DMS114 treated with DMSO at 0.1 percent for 48 hours (cell line): ENCODE measurements around the gene PRCD.
"Not testable (repeated sequence)": the region's sequence is repeated elsewhere in the genome, so short reads cannot be mapped to it uniquely, and the experiment has no call there.

Experiments used
- DNase-seq: peaks from one replicate; lab custom pipeline; 2025; ENCODE audit not compliant: unreplicated experiment; lab: John Stamatoyannopoulos, UW

Gene PRCD

GRCh38 chr17:76502341-76503211, 37.3 kb upstream of the PRCD start:
- no peak for DNase-seq

DNA sequence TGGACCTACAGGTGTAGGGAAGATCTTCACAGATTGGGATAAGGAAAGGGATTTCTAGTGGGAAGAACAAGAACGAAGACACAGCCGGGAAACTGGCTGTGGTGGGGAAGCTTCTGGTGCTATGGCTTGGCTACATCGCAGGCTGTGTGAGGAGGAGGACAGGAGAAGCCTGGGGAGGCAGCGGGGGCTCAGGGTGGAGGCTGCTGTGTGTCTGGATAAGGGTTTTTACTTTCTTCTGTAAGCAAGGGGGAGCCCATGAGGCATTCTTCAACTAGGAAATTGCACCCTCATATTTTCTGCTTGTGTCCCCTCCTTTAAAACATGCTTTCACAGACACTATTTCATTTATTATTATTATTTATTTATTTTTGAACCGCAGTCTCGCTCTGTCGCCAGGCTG, 35.7 kb upstream of the PRCD start:
- DNase-seq, result peak; percentile 35

GRCh38 chr17:76506408-76507345, 33.2 kb upstream of the PRCD start:
- DNase-seq, result peak; percentile 33

DNA sequence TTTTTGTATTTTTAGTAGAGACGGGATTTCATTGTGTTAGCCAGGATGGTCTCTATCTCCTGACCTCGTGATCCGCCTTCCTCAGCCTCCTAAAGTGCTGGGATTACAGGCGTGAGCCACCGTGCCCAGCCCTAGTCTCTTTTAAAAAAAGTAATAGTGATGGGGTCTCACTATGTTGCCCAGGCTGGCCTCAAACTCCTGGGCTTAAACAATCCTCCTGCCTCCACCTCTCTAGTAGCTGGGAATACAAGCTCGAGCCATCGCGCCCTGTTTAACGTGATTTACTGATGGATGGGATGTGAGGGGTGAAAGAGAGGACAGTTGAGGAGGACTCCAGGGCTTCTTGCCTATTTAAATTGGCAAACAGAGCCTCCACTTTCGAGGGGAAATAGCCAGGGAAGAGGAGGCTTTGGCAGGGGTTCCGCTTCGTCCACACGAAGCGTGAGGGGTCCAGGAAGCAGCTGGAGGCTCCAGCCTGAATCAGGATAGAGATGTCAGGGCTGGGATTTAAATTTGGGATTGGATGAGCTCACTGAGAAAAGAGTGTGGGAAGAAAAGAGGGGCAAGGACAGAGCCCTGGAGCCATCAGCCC, 31.3 kb upstream of the PRCD start:
- not testable (repeated sequence) for DNase-seq

DNA sequence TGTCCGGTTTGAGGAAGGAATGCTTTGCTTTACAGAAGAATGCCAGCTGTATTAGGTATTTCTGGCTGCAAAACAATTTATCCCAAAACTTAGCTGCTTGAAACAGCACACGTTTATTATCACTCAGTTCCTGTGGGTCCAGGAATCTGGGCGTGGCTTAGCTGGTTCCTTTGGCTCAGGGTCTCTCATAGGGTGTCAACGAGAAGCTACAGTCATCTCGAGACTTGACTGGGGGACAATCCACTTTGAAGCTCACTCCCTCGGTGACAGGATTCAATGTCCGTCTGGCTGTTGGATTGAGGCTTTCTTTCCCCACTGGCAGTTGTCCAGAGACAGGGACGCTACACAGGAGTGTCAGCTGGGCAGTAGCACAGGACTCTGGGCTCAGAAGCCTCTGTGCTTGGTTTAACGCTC, 29.0 kb upstream of the PRCD start:
- DNase-seq, result no peak

- DNase-seq, result no peak
These were observed 28.0 kb upstream of the PRCD start for GRCh38 chr17:76511668-76512365.

DNA sequence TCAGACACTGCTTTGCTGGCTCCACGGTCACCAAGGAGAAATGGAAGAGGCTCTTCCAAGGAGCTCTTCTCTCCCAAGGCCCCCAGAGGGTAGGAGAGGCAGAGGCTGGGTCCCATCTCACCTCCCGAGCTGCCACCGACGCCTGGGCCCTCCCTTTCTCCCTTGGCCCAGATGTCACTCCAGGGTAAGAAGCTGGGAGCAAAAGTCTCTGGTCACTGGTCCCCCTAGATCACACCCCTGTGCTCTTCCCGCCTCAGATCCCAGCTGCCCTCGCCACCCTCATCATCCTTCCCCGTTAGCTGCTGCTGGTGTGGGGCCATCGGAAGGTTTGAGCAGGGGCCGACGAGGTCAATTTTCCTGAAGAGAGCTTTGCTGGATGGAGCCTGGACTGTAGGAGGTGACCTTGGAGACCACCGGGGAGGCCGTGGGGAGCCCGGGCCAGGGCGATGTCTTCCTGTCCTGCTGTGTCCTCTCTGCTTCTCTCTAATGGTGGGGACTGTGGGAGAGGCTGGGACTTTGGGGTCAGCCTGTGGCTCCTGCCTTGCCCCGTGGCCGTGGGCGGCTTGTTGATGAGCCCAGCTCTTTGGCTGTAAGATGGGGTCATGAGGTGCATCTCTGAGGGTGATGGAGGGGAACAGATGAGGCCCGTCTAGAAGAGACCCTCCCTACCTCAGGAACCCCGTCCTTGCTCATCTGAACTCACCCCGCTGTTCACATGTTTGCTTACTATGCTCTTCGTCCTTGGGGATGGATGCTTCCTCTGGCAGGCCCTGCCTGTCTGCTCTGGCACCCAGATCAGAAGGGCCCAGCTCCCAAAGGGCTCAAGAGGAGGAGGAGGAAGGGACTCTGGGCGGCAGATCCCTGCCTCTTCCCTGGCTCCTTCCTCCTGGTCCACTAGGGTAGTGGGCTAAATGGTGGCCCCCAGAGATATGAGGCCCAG, 27.2 kb upstream of the PRCD start:
- DNase-seq, result no peak

- DNase-seq, result no peak
These were observed 26.5 kb upstream of the PRCD start for GRCh38 chr17:76513306-76513692.

DNA sequence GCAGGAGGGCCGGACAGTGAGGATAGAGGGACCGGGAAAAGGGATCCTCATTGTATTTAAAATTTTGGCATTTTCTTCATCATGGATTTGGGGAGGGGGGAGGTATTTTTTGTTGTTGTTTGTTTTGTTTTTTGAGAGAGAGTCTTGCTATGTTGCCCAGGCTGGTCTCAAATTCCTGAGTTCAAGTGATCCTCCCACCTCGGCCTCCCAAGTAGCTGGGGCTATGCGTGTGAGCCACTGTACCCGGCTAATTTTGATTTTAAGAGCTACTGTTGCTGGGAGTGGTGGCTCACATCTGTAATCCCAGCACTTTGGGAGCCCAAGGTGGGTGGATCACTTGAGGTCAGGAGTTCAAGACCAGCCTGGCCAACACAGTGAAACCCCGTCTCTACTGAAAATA, 25.5 kb upstream of the PRCD start:
- not testable (repeated sequence) for DNase-seq

DNA sequence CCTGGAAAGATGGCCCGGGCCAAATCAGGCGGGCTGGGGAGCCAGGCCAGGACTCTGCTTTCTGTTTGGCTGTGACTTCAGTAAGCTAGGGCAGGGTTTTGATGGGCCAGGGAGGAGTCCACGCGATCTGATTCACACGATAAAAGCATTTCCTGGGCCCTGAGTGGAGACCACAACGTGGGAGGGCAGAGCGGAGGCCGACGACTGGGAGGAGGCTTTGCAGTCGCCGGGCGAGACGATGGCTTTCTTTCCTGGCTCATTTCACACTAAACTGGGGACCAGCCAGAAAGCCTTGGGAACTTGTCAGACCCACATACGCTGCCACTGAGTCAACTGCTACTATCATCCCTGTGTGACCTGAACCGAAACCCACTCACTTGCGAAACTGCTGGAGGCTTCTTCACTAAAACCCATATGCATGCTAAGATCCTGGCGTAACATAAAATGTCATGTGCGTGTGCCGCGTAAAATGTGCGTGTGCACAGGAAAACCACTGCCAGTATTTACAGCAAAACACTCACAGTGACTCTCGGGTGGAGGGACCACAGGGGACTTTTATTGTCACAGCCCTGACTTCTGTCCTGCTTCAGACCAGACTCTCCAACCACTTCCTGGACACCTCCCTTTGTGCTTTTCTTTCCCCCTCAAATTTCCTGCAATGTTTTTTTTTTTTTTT, 24.4 kb upstream of the PRCD start:
- DNase-seq, result no peak

- no peak for DNase-seq
These were observed 22.2 kb upstream of the PRCD start for GRCh38 chr17:76517638-76518038.

GRCh38 chr17:76519048-76519966, 20.5 kb upstream of the PRCD start:
- no peak for DNase-seq

DNA sequence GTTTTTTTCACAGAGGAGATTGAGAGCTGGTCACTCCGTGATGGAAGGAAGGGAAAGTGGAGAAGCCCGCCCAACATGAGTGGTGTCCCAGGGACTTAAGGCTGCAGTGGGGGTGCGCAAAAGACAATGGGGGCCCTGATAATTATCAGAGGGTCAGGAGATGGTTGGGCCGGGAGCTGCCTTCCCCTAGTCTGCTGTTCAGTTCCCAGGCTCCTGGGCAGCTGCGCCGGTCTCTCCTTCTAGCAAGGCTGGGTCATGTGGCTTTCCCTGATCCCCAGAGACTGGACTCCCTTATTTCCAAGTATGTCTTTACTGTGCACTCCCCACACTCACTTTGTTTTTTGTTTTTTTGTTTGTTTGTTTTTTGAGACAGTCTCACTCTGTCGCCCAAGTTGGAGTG, 18.6 kb upstream of the PRCD start:
- DNase-seq, result no peak

DNA sequence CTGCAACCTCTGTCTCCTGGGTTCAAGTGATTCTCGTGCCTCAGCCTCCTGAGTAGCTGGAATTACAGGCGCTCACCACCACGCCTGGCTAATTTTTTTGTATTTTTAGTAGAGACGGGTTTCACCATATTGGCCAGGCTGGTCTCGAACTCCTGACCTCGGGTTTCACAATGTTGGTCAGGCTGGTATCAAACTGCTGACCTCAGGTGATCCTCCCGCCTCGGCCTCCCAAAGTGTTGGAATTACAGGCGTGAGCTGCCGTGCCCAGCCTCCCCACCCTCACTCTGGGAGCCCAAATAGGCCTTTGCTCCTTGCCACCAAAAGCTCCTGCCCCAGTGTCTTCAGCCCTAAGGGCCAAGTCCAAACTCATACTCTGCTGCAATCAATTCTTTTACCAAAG, 18.2 kb upstream of the PRCD start:
- not testable (repeated sequence) for DNase-seq

GRCh38 chr17:76523084-76524037, 16.5 kb upstream of the PRCD start:
- no peak for DNase-seq

GRCh38 chr17:76524598-76525512, 15.0 kb upstream of the PRCD start:
- DNase-seq, result no peak
